ENCODE results near the gene PPP2R3C. TPM values are rescaled to one million over a fixed set of nuclear protein-coding genes. Genes with fewer than 3 reads are reported as not detected.

The PPP2R3C gene
- total RNA-seq, 1 donor = 53.9 TPM

- Histone ChIP-seq H3K9me3 (ENCODE audit: low read depth, low read length) (no peaks in the 10 kb centered on the region), H3K36me3 (ENCODE audit: insufficient read depth, low read length) (no peaks in the 10 kb centered on the region), H3K79me2 (ENCODE audit: insufficient read depth, low read length) (peaks cover 64% of the 10 kb centered on the region), H4K20me1 (ENCODE audit: insufficient read depth, low read length) (no peaks in the 10 kb centered on the region), H3K4me1 (ENCODE audit: insufficient read depth, low read length) (peaks cover 16% of the 10 kb centered on the region), H2AFZ (ENCODE audit: low read length) (peak overlapping the region; percentile 97), H3K27me3 (ENCODE audit: insufficient read depth, low read length) (no peaks in the 10 kb centered on the region), H3K4me3 (ENCODE audit: insufficient read depth, low read length) (peak overlapping the region; percentile 84), H3K4me2 (ENCODE audit: insufficient read depth, low read length) (peak overlapping the region; percentile 86), H3K27ac (ENCODE audit: low read depth, low read length) (peak overlapping the region; percentile 99)
- no peak for TF ChIP-seq CTCF (IDR thresholded peaks at IDR 0.05; ENCODE audit: extremely low read depth, low read depth, low read length)
- peak; percentile 92 for DNase-seq (ENCODE audit: insufficient read length, low spot score, missing footprints)
These were observed 534 bp downstream of the PPP2R3C start for GRCh38 chr14:35121026-35121886.

DNA sequence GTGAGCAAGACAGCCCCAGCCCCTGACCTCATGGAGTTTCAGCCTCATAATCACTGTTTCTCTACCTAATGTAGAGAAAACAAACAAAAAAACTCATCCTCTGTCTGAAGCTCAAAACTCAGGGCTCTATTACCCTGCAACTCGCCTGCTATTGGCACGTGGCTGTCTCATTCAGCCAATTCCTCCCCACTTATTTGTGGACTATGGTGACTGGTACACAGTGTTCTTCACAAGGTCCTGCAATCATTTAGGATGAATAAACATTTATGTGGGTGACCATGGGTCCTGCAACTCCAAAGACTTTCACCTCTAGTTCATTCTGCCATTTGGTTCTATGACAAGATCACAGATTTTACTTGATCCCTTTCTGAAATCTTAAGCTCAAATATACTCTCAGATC, 4.7 kb downstream of the PPP2R3C start:
- no peak overlapping the region for H3K4me3 ChIP-seq (ENCODE audit: insufficient read depth, low read length)
- H2AFZ ChIP-seq (ENCODE audit: low read length) = no peak overlapping the region
- H3K4me1 ChIP-seq (ENCODE audit: insufficient read depth, low read length) = peaks cover 6% of the 10 kb centered on the region
- H3K27me3 ChIP-seq (ENCODE audit: insufficient read depth, low read length) = no peaks in the 10 kb centered on the region
- peaks cover 18% of the 10 kb centered on the region for H3K36me3 ChIP-seq (ENCODE audit: insufficient read depth, low read length)
- no peak overlapping the region for H3K4me2 ChIP-seq (ENCODE audit: insufficient read depth, low read length)
- no peak for DNase-seq (ENCODE audit: insufficient read length, low spot score, missing footprints)
- H3K27ac ChIP-seq (ENCODE audit: low read depth, low read length) = no peak overlapping the region
- peaks cover 6% of the 10 kb centered on the region for H4K20me1 ChIP-seq (ENCODE audit: insufficient read depth, low read length)
- no peaks in the 10 kb centered on the region for H3K9me3 ChIP-seq (ENCODE audit: low read depth, low read length)
- TF ChIP-seq CTCF (IDR thresholded peaks at IDR 0.05; ENCODE audit: extremely low read depth, low read depth, low read length) = no peak
- peaks cover 49% of the 10 kb centered on the region for H3K79me2 ChIP-seq (ENCODE audit: insufficient read depth, low read length)

- peaks cover 6% of the 10 kb centered on the region for H4K20me1 ChIP-seq (ENCODE audit: insufficient read depth, low read length)
- no peak for DNase-seq (ENCODE audit: insufficient read length, low spot score, missing footprints)
- no peak for TF ChIP-seq CTCF (IDR thresholded peaks at IDR 0.05; ENCODE audit: extremely low read depth, low read depth, low read length)
- H3K4me1 ChIP-seq (ENCODE audit: insufficient read depth, low read length) = peaks cover 6% of the 10 kb centered on the region
- no peaks in the 10 kb centered on the region for H3K27me3 ChIP-seq (ENCODE audit: insufficient read depth, low read length)
- peaks cover 26% of the 10 kb centered on the region for H3K36me3 ChIP-seq (ENCODE audit: insufficient read depth, low read length)
- H3K9me3 ChIP-seq (ENCODE audit: low read depth, low read length) = no peaks in the 10 kb centered on the region
- peaks cover 52% of the 10 kb centered on the region for H3K79me2 ChIP-seq (ENCODE audit: insufficient read depth, low read length)
- H3K27ac ChIP-seq (ENCODE audit: low read depth, low read length) = no peak overlapping the region
- H3K4me2 ChIP-seq (ENCODE audit: insufficient read depth, low read length) = no peak overlapping the region
- no peak overlapping the region for H2AFZ ChIP-seq (ENCODE audit: low read length)
- no peak overlapping the region for H3K4me3 ChIP-seq (ENCODE audit: insufficient read depth, low read length)
These were observed 5.5 kb downstream of the PPP2R3C start for GRCh38 chr14:35116242-35116641.

DNA sequence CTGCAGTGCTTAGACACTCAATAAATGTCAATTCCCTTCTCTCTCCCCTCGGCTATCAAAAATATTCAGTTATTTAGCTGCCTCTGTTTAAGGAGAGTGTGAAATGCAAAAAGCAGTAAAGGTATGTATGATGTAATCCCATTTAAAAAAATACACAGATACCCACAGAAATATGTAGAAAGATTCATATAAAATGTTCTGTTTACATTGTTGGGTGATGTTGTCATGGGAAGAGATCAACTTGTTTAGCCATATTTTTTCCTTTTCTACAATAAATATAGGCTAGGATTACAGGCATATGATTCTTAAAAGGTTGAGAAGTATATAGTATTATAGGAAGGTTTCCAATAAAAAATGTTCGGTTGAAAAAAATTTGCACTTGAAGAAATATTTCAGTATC, 7.8 kb downstream of the PPP2R3C start:
- Histone ChIP-seq H3K36me3 (ENCODE audit: insufficient read depth, low read length) (peaks cover 42% of the 10 kb centered on the region), H3K4me2 (ENCODE audit: insufficient read depth, low read length) (no peak overlapping the region), H3K9me3 (ENCODE audit: low read depth, low read length) (no peaks in the 10 kb centered on the region), H3K4me1 (ENCODE audit: insufficient read depth, low read length) (no peaks in the 10 kb centered on the region), H3K27me3 (ENCODE audit: insufficient read depth, low read length) (no peaks in the 10 kb centered on the region), H3K79me2 (ENCODE audit: insufficient read depth, low read length) (peaks cover 38% of the 10 kb centered on the region), H3K4me3 (ENCODE audit: insufficient read depth, low read length) (no peak overlapping the region), H2AFZ (ENCODE audit: low read length) (no peak overlapping the region), H4K20me1 (ENCODE audit: insufficient read depth, low read length) (peaks cover 6% of the 10 kb centered on the region), H3K27ac (ENCODE audit: low read depth, low read length) (no peak overlapping the region)
- no peak for DNase-seq (ENCODE audit: insufficient read length, low spot score, missing footprints)
- no peak for TF ChIP-seq CTCF (IDR thresholded peaks at IDR 0.05; ENCODE audit: extremely low read depth, low read depth, low read length)
